ENCODE data around the gene CCDC27.
"Not testable (repeated sequence)": the region's sequence is repeated elsewhere in the genome, so short reads cannot be mapped to it uniquely, and the experiment has no call there.

- TF ChIP-seq POLR2A (IDR thresholded peaks at IDR 0.05; ENCODE audit: low read length); GATA1 (IDR thresholded peaks at IDR 0.05; ENCODE audit: low read depth, low read length): not testable (repeated sequence)
These were observed 58.0 kb downstream of the CCDC27 start for GRCh38 chr1:3810149-3810761.
